A172 (cell line): Measurements from ENCODE around the gene TEC. TPM values are rescaled to one million over a fixed set of nuclear protein-coding genes. Genes with fewer than 3 reads are reported as not detected.

Experiments used
- DNase-seq: peaks from one replicate; pipeline ENCODE4 v3.0.0-alpha.2; 2015; ENCODE audit warnings: low spot score
- total RNA-seq: library from RNA; depleted of rRNA; stranded (reverse); fragments of >200 nt; shearing (Covaris generic); gene quantifications from 2 replicates; pipeline ENCODE4 v1.2.3, GENCODE V29; 2014

Gene TEC
- total RNA-seq, 1 experiment from 2014 or later: not detected

DNA sequence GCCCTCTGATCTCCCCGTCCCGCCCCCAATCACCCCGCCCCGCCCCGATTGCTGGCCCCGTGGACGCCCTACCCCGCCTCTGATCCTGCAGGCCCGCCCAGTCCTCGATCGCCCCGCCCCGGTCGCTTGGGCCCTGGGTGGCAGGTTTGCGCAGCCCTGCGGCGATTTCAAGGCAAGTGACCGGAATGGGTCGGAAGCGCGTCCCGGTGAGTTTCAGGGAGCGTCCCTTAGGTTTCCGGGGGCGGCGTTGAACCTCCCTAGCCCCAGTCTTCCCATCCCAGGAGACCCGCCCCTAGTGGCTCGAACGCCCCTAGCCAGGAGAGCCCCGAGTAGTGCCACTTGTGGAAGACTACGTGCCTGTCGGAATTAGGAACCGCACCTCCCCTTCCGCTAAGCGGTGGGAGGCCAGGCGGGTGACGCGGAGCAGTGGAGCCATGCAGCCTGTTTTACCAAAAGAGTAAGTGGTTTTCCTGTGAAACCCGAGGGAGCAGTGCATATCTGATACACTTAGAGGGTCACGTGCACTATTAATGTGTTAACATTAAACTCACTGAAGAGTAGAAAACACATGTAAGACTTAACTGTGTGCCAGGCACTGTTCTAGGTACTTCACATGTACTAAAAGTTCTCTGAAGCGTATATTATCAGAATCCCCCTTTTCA lies 354 bp upstream of the TEC start:
- no peak for DNase-seq

- no peak for DNase-seq
Observed at GRCh38 chr4:48267574-48267973, 2.1 kb downstream of the TEC start.

- DNase-seq: no peak
Observed at GRCh38 chr4:48266781-48267180, 2.9 kb downstream of the TEC start.

DNA sequence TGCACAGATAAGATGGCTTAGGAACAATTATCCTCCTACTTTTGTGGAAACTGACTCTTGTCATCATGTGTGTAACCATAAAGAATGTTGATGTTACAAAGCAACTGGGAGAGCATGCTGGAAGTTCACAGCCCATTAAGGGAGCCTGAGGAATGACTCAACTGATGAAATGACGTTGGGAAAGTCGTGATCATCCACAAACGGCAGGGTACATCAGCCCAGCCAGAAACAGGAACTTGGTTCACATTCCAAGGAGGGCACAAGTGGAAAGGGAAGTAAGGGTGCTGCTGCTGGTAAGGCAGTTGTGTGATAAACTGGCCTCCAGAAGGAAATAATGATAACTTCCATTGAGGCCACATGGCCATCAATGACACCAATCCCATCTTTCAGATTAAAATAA lies 6.7 kb downstream of the TEC start:
- DNase-seq: peak; percentile 11

DNA sequence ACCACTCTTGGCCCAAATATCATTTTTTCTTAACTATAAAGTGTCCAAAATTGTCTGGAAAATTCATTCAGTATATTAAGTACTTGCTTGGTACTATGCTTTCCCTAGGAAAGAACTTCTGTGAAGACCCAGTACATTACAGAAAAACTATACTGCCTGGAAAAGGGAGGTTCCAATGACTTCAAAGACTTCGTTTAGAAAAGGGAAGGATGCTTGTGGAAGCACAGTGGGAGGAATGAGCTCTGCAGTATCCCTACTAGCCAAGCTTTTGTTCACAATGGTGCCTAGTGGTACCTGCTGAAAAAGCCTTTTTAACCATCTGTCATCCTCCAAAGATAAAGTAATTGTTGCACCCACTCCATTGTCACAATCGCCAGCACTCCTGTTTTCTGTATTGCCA lies 7.2 kb downstream of the TEC start:
- DNase-seq: no peak

DNA sequence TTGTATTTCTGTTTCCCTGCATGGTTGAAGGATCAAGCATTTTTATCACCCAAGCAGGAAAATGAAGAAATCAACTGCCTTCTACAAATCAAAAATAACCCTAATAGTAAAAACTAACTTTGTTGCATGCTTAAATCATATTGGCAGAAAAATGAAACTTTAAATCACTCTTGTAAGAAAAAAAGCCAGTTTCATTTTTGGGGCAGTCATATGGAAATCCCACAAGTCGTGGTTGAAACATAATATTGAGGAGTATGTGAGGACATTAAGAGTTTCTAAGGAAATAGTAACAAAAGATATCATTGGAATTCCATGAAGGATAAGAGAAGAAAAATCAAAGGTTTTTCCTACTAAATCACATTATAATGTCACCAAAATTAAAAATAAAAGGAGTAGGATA lies 8.4 kb downstream of the TEC start:
- no peak for DNase-seq

DNA sequence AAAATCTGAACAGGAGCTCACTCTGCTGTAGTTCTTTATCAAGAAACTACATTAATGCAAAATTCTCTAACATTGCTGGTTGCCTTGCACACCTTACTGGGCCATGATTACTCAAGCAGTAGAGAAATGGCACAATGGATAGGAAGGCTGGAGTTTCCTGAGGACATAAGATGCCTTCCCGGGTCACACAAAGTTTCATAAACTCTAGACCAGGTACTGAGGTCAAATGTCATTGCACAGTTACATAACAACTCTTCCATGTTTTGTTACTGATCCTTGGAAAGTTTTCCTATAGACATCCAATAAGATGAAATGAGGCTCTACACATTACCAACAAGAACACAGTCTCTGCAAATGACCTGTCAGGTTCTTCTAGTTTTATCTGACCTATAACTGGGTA lies 9.9 kb downstream of the TEC start:
- DNase-seq: no peak

DNA sequence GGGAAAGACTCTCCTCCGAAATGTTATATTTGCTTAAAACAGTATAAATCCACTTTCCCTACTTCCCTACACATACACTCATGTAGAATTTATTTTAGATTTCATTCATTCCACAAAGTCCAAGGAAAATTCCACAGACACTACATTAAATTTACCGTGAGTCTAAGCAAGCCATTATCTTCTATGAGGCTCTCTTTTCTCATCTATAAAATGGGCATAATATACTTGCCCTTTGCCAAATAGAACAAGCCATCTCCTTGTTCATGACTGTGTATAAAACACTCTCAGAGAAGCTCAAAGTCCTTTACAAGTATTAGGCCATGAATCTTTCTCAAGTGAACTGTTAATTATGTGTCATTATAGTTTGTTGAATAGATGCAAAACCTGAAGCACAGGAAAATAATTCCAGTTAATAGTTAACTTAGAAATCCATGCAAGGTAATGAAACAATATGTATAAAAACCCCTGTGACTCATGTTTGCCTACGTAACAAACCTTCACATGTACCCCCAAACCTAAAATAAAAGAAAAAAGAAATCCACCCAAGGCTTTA lies 10.7 kb downstream of the TEC start:
- DNase-seq: no peak

- DNase-seq: no peak
Observed at GRCh38 chr4:48255959-48256342, 13.7 kb downstream of the TEC start.

- peak; percentile 6 for DNase-seq
Observed at GRCh38 chr4:48255072-48255958, 14.3 kb downstream of the TEC start.

GRCh38 chr4:48254381-48255071 lies 15.1 kb downstream of the TEC start:
- DNase-seq: no peak

- no peak for DNase-seq
Observed at GRCh38 chr4:48252313-48252712, 17.3 kb downstream of the TEC start.

GRCh38 chr4:48250980-48251379 lies 18.7 kb downstream of the TEC start:
- DNase-seq: no peak

GRCh38 chr4:48250343-48250742 lies 19.3 kb downstream of the TEC start:
- no peak for DNase-seq

DNA sequence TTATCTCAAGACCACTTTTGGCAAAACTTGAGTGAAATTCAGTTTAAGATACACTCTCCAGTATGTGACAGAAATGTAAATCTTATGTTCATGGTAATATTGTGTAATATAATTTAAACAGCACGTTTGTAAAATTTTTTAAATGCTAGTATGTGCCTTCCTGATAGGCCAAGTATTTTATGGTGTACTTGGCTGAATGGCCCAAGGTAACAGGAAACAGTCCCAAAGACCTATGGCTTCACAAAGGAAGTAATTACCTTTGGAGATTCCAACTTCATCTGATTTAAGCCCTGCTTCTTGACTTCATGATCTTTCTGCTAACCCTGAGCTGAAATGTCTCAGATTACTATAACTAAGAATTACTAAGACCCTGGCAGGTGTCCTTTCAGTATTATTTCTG lies 20.3 kb downstream of the TEC start:
- no peak for DNase-seq

DNA sequence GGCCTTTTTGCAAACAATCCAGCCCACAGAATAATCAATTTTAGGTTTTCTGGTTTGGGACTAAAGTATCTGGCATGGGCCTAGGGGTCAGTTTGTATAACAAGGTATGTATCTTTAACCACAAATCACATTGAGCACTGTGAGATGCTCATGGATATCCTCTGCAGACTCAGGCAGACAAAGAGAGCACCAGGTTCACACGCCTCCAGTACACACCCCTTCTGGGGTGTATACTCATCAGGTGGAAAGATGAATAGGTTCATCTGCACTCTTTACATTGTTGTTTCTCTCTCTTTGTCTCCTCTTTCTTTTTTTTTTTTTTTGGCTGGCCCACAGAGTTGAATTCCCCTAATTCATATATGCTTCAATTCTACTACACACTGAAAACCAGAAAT lies 21.1 kb downstream of the TEC start:
- no peak for DNase-seq

GRCh38 chr4:48247878-48248558 lies 21.6 kb downstream of the TEC start:
- DNase-seq: no peak

- DNase-seq: no peak
Observed at GRCh38 chr4:48247142-48247877, 22.3 kb downstream of the TEC start.

DNA sequence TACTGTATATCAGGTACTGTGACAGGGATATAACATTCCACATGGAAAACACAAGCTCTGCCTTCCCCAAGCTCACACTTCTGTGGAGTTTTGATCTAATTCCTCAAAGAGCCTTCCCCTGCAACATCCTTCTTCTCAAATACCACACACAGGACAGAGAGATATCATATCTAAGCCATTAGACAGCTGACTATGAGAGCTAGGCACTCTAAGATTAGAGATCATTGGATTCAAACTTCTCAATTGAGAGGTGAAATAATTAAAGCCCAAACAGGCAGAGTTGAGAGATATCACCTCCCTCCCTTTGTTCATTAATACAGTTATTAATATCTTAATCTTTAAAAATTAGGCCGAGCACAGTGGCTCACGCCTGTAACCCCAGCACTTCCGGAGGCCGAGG lies 25.0 kb downstream of the TEC start:
- no peak for DNase-seq

- no peak for DNase-seq
Observed at GRCh38 chr4:48243887-48244286, 25.8 kb downstream of the TEC start.

GRCh38 chr4:48243429-48243828 lies 26.2 kb downstream of the TEC start:
- DNase-seq: no peak
